GM12878 (cell line): ENCODE results near the gene DOK7. TPM values are rescaled to one million over a fixed set of nuclear protein-coding genes. Genes with fewer than 3 reads are reported as not detected.

Source experiments
- ATAC-seq: fragments of 200-7000 bp; cut with Tn5 transposase; 3 replicates; pipeline ENCODE4 v1.9.1; 2020; ENCODE audit warnings: mild to moderate bottlenecking, moderate library complexity
- BruUV-seq: library from RNA; stranded (reverse); fragments of 400-500 nt; replicated peaks from 2 replicates; lab custom pipeline; 2021; lab: Mats Ljungman, UMichigan
- CTCF ChIA-PET: fragments of 300-600 bp; sonication (Branson Sonifier 250); formaldehyde crosslinking; extraction: SDS; loops from one replicate; lab custom pipeline; 2021; ENCODE audit warnings: inconsistent platforms; lab: Yijun Ruan, JAX
- POLR2A ChIA-PET: fragments of 350-600 bp; formaldehyde crosslinking; extraction: SDS; loops from one replicate; lab custom pipeline; 2021; ENCODE audit warnings: inconsistent platforms; lab: Charles Lee
- RAD21 ChIA-PET: fragments of 300-600 bp; sonication (Branson Sonifier 250); formaldehyde crosslinking; loops from one replicate; lab custom pipeline; 2023; ENCODE audit warnings: antibody characterized with exemption; ENCODE audit not compliant: unreplicated experiment; lab: Charles Lee
- SMC1A ChIA-PET: fragments of 300-600 bp; sonication (Branson Sonifier 250); formaldehyde crosslinking; loops from one replicate; lab custom pipeline; 2023; ENCODE audit not compliant: unreplicated experiment, uncharacterized antibody; lab: Charles Lee
- DNase-seq: peaks from one replicate; pipeline ENCODE4 v3.0.0-alpha.2; 2011; ENCODE audit warnings: low read depth, low spot score
- FAIRE-seq: peaks from 3 replicates; lab custom pipeline; 2011; peaks lifted over from hg19 to GRCh38; lab: Jason Lieb, UNC
- H2AFZ ChIP-seq: 2 replicates; pipeline ENCODE4 v1.6.0; 2011; ENCODE audit warnings: low read depth, low read length, control low read depth; ENCODE audit not compliant: control insufficient read depth
- H3K27ac ChIP-seq: 2 replicates; pipeline ENCODE4 v1.5.1; 2011; ENCODE audit warnings: control low read depth; ENCODE audit not compliant: control insufficient read depth, insufficient read depth
- H3K27me3 ChIP-seq, 2 experiments: replicated peaks in 1 of 2; 2 replicates each; pipeline versions ENCODE4 v1.6.0 to v1.6.1; 2011; ENCODE audit warnings: low read length in 1 of 2; ENCODE audit not compliant: control insufficient read depth in 2 of 2, insufficient read depth in 2 of 2
- H3K36me3 ChIP-seq, 2 experiments: 2 replicates each; pipeline ENCODE4 v1.5.1; 2011; ENCODE audit warnings: low read length in 1 of 2; ENCODE audit not compliant: control insufficient read depth in 2 of 2, insufficient read depth in 2 of 2
- H3K4me1 ChIP-seq: 2 replicates; pipeline ENCODE4 v1.6.1; 2011; ENCODE audit warnings: mild to moderate bottlenecking, low read length, moderate library complexity, mixed read lengths; ENCODE audit not compliant: control insufficient read depth, insufficient read depth
- H3K4me2 ChIP-seq: 2 replicates; pipeline ENCODE4 v1.6.0; 2011; ENCODE audit warnings: control low read depth; ENCODE audit not compliant: control insufficient read depth, insufficient read depth
- H3K4me3 ChIP-seq: fragments of 200-600 bp; sonication (generic); 2 replicates; pipeline ENCODE4 v1.5.1; 2016
- H3K79me2 ChIP-seq: 2 replicates; pipeline ENCODE4 v1.6.0; 2011; ENCODE audit warnings: low read length; ENCODE audit not compliant: control insufficient read depth, insufficient read depth
- H3K9ac ChIP-seq: 2 replicates; pipeline ENCODE4 v1.8.0; 2011; ENCODE audit warnings: low read length, control low read depth, mixed read lengths; ENCODE audit not compliant: control insufficient read depth, insufficient read depth
- H3K9me3 ChIP-seq: replicated peaks from 3 replicates; pipeline ENCODE4 v1.5.1; 2011; ENCODE audit warnings: mild to moderate bottlenecking, low read length; ENCODE audit not compliant: control insufficient read depth, insufficient read depth
- H4K20me1 ChIP-seq: 2 replicates; pipeline ENCODE4 v1.6.0; 2011; ENCODE audit not compliant: control insufficient read depth, insufficient read depth
- ATF3 ChIP-seq: IDR thresholded peaks from 2 replicates; pipeline ENCODE4 v1.6.1; 2011; ENCODE audit warnings: low read depth, mild to moderate bottlenecking, low read length, moderate library complexity, borderline replicate concordance; ENCODE audit errors: extremely low read depth
- CEBPB ChIP-seq, 2 experiments: fragments of 150-350 bp in 1 of 2; IDR thresholded peaks; 2 replicates each; pipeline ENCODE4 v1.6.1; 2012 to 2014; ENCODE audit warnings: low read depth in 2 of 2, low read length in 2 of 2, borderline replicate concordance in 1 of 2, inconsistent platforms in 1 of 2
- CHD2 ChIP-seq: IDR thresholded peaks from 2 replicates; pipeline ENCODE4 v1.6.1; 2011; ENCODE audit warnings: low read depth, low read length, improper control_type of control experiment, borderline replicate concordance
- CREB1 ChIP-seq: IDR thresholded peaks from 2 replicates; pipeline ENCODE4 v1.6.1; 2012; ENCODE audit warnings: low read depth, mild to moderate bottlenecking, inconsistent platforms
- CREM ChIP-seq: IDR thresholded peaks from 2 replicates; pipeline ENCODE4 v1.6.1; 2014; ENCODE audit warnings: antibody characterized with exemption, low read depth
- CTCF ChIP-seq, 3 experiments: IDR thresholded peaks in 2 of 3; conservative IDR thresholded peaks in 1 of 3; 2 replicates each; pipeline ENCODE4 v1.5.1; 2011; ENCODE audit warnings: low read depth in 3 of 3, low read length in 3 of 3, mild to moderate bottlenecking in 3 of 3, control low read depth in 2 of 3, moderate library complexity in 2 of 3, inconsistent platforms in 1 of 3, mixed read lengths in 1 of 3; ENCODE audit not compliant: control insufficient read depth in 2 of 3, insufficient read depth in 1 of 3; ENCODE audit errors: extremely low read depth in 1 of 3
- KAT2A ChIP-seq: conservative IDR thresholded peaks from 2 replicates; pipeline ENCODE4 v1.6.1; 2011; ENCODE audit warnings: low read depth, low read length; ENCODE audit not compliant: control insufficient read depth
- NBN ChIP-seq: fragments of 450-650 bp; IDR thresholded peaks from 2 replicates; pipeline ENCODE4 v1.6.1; 2016
- SREBF2 ChIP-seq: IDR thresholded peaks from 2 replicates; pipeline ENCODE4 v1.6.1; 2012; ENCODE audit warnings: mild to moderate bottlenecking, low read length
- YY1 ChIP-seq: IDR thresholded peaks from 2 replicates; pipeline ENCODE4 v1.6.1; 2011; ENCODE audit warnings: low read depth, mild to moderate bottlenecking, low read length
- ZNF24 ChIP-seq: fragments of 450-650 bp; IDR thresholded peaks from 2 replicates; pipeline ENCODE4 v1.6.1; 2017; ENCODE audit warnings: antibody characterized with exemption, mild to moderate bottlenecking
- WGBS: methylation state at CpG from one replicate; pipeline ENCODE4 v1.1.6; 2016; ENCODE audit warnings: low lambda C conversion rate; ENCODE audit not compliant: insufficient replicate concordance, insufficient coverage; ENCODE audit errors: missing lambda C conversion rate; 5-methylcytosine and 5-hydroxymethylcytosine counted together
- in situ Hi-C: fragments of 300-500 bp; cut with MboI; formaldehyde crosslinking; loops from 9 replicates; pipeline ENCODE4 v1.14.3; 2018; ENCODE audit warnings: mixed read lengths
- intact Hi-C: fragments of 100-400 bp; cut with micrococcal nuclease; formaldehyde crosslinking; loops from one replicate; pipeline ENCODE4 v1.14.2; 2022; ENCODE audit not compliant: unreplicated experiment
- polyA plus RNA-seq, 11 experiments: library from polyadenylated mRNA; depleted of rRNA in 4 of 11; unstranded in 6 of 11; stranded (reverse) in 5 of 11; fragments of >200 nt; fragmentation: Nextera tagmentation in 4 of 11; fragmentation: Illumina TruSeq in 1 of 11; extraction: Ambion mirVana in 4 of 11; extraction: Trizol in 1 of 11; gene quantifications; 1 replicate in 1 of 11; 2 replicates in 10 of 11; pipeline versions ENCODE4 v1.2.1 to v1.2.3, GENCODE V29; 2011 to 2016; ENCODE audit warnings: inconsistent platforms in 2 of 11, missing spikeins in 2 of 11, low read depth in 1 of 11
- total RNA-seq, 4 experiments: library from RNA; depleted of rRNA in 3 of 4; stranded (reverse); fragments of >200 nt in 3 of 4; fragmentation: Illumina TruSeq in 1 of 4; extraction: Trizol in 1 of 4; gene quantifications; 2 replicates each; pipeline versions ENCODE4 v1.2.1 to v1.2.3, GENCODE V29; 2013 to 2021
- TF ChIP-seq, protein P1 (sequence below): fragments of 450-650 bp; IDR thresholded peaks from 2 replicates; pipeline ENCODE4 v1.6.1; 2017; ENCODE audit warnings: mild to moderate bottlenecking
- TF ChIP-seq, protein P2 (sequence below): IDR thresholded peaks from 2 replicates; pipeline ENCODE4 v1.6.1; 2012; ENCODE audit warnings: improper control_type of control experiment, low read depth, low read length; ENCODE audit not compliant: insufficient replicate concordance

The DOK7 gene
- total and polyA plus RNA-seq, 10 of the 15 experiments (the other 5 are each of a cell fraction or from before 2014, with no cell fraction given): 0.04 to 0.46 (median 0.18) TPM; not detected in 4

DNA sequence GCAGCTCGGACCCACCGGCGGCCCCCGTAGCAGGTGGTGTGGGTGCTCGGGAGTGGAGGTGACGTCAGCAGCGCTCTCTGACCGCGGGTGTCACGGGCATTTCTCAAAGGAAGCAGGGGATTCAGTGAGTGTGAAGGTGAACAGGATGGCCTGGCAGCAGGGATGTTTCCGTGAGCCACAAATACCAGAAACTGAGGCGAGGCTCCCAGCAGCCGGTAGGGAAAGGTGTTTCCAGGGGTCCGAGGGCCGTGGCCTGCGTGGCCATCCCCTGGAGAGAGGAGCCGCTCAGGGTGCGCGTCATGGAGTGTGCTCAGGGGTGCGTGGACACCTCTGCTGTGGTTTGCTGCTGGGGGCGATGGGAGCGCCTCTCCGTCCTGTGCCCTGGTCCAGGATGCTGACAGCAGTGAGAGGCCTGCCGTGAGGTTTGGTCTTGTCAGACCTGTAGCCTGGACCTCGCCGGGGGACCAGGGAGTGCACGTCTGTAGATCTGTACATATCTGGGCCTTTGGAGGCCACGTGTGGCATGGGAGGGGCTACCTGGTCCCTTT is 31.6 kb upstream of the DOK7 start:
- Histone ChIP-seq H3K27ac (no peak overlapping the region), H3K36me3 (no peaks in the 10 kb centered on the region), H3K9me3 (no peaks in the 10 kb centered on the region), H3K4me2 (no peak overlapping the region), H3K4me1 (no peaks in the 10 kb centered on the region), H3K4me3 (no peak overlapping the region), H4K20me1 (no peaks in the 10 kb centered on the region), H3K9ac (no peak overlapping the region), H2AFZ (no peak overlapping the region), H3K79me2 (no peaks in the 10 kb centered on the region), H3K27me3 (no peaks in the 10 kb centered on the region)
- WGBS: 47% methylated on average over 26 of the region's 28 CpGs
- DNase-seq: no peak
- BruUV-seq: no TSS peak
- CTCF ChIA-PET: interaction anchor here (1.3 kb wide), 1 partner anchor 85 kb away, joined by 4 read pairs; no protein-coding TSS in a partner anchor
- FAIRE-seq: no peak
- TF ChIP-seq NBN (no peak), CHD2 (no peak), CEBPB (IDR thresholded peaks at IDR 0.05; ENCODE audit: borderline replicate concordance in 1 of 2, low read depth in 2 of 2, low read length in 2 of 2) (no peak), CTCF (IDR thresholded peaks at IDR 0.05 in 2 of 3, conservative IDR thresholded peaks at IDR 0.05 in 1 of 3; ENCODE audit: control insufficient read depth in 2 of 3, extremely low read depth in 1 of 3, insufficient read depth in 1 of 3, low read depth in 3 of 3, low read length in 3 of 3) (no peak), CREM (no peak), YY1 (no peak), SREBF2 (no peak), KAT2A (no peak), CREB1 (no peak), ATF3 (no peak), ZNF24 (no peak)
- TF ChIP-seq, protein P1, sequence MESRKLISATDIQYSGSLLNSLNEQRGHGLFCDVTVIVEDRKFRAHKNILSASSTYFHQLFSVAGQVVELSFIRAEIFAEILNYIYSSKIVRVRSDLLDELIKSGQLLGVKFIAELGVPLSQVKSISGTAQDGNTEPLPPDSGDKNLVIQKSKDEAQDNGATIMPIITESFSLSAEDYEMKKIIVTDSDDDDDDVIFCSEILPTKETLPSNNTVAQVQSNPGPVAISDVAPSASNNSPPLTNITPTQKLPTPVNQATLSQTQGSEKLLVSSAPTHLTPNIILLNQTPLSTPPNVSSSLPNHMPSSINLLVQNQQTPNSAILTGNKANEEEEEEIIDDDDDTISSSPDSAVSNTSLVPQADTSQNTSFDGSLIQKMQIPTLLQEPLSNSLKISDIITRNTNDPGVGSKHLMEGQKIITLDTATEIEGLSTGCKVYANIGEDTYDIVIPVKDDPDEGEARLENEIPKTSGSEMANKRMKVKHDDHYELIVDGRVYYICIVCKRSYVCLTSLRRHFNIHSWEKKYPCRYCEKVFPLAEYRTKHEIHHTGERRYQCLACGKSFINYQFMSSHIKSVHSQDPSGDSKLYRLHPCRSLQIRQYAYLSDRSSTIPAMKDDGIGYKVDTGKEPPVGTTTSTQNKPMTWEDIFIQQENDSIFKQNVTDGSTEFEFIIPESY: no peak
- TF ChIP-seq, protein P2, sequence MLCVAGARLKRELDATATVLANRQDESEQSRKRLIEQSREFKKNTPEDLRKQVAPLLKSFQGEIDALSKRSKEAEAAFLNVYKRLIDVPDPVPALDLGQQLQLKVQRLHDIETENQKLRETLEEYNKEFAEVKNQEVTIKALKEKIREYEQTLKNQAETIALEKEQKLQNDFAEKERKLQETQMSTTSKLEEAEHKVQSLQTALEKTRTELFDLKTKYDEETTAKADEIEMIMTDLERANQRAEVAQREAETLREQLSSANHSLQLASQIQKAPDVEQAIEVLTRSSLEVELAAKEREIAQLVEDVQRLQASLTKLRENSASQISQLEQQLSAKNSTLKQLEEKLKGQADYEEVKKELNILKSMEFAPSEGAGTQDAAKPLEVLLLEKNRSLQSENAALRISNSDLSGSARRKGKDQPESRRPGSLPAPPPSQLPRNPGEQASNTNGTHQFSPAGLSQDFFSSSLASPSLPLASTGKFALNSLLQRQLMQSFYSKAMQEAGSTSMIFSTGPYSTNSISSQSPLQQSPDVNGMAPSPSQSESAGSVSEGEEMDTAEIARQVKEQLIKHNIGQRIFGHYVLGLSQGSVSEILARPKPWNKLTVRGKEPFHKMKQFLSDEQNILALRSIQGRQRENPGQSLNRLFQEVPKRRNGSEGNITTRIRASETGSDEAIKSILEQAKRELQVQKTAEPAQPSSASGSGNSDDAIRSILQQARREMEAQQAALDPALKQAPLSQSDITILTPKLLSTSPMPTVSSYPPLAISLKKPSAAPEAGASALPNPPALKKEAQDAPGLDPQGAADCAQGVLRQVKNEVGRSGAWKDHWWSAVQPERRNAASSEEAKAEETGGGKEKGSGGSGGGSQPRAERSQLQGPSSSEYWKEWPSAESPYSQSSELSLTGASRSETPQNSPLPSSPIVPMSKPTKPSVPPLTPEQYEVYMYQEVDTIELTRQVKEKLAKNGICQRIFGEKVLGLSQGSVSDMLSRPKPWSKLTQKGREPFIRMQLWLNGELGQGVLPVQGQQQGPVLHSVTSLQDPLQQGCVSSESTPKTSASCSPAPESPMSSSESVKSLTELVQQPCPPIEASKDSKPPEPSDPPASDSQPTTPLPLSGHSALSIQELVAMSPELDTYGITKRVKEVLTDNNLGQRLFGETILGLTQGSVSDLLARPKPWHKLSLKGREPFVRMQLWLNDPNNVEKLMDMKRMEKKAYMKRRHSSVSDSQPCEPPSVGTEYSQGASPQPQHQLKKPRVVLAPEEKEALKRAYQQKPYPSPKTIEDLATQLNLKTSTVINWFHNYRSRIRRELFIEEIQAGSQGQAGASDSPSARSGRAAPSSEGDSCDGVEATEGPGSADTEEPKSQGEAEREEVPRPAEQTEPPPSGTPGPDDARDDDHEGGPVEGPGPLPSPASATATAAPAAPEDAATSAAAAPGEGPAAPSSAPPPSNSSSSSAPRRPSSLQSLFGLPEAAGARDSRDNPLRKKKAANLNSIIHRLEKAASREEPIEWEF: no peak
- in situ Hi-C loops: no loop called here
- POLR2A ChIA-PET: no interaction called here
- no peak for ATAC-seq
- RAD21 ChIA-PET: no interaction called here
- SMC1A ChIA-PET: no interaction called here
- intact Hi-C loops: no loop called here
